ACC112 (cell line): ENCODE measurements around the gene GAB4.
A peak's percentile ranks its signal among the peaks of the same experiment; 100 is the strongest.
"Not testable (repeated sequence)": the region's sequence is repeated elsewhere in the genome, so short reads cannot be mapped to it uniquely, and the experiment has no call there.

Experiments
- H2AFZ ChIP-seq: fragments of 200-600 bp; sonication (generic); one replicate; pipeline ENCODE4 v1.6.0; 2017; ENCODE audit warnings: antibody characterized with exemption, low read length; ENCODE audit not compliant: unreplicated experiment
- H3K27ac ChIP-seq: fragments of 200-600 bp; sonication (generic); 2 replicates; pipeline ENCODE4 v1.5.1; 2014; ENCODE audit warnings: low read depth, mild to moderate bottlenecking, antibody characterized with exemption, low read length, moderate library complexity
- H3K27me3 ChIP-seq: fragments of 200-600 bp; sonication (generic); 2 replicates; pipeline ENCODE4 v1.6.1; 2014; ENCODE audit warnings: mild to moderate bottlenecking, antibody characterized with exemption, low read length, moderate library complexity, mixed read lengths; ENCODE audit not compliant: insufficient read depth
- H3K36me3 ChIP-seq: fragments of 200-600 bp; sonication (generic); 2 replicates; pipeline ENCODE4 v1.6.1; 2016; ENCODE audit warnings: mild to moderate bottlenecking, antibody characterized with exemption, low read length, moderate library complexity, mixed read lengths; ENCODE audit not compliant: insufficient read depth
- H3K4me1 ChIP-seq: fragments of 200-600 bp; sonication (generic); one replicate; pipeline ENCODE4 v1.6.1; 2016; ENCODE audit warnings: low read length, mixed read lengths; ENCODE audit not compliant: insufficient read depth, unreplicated experiment, control insufficient read depth
- H3K4me3 ChIP-seq: fragments of 200-600 bp; sonication (generic); 2 replicates; pipeline ENCODE4 v1.5.1; 2014; ENCODE audit warnings: mild to moderate bottlenecking, low read depth, low read length
- H3K79me2 ChIP-seq: fragments of 200-600 bp; sonication (generic); one replicate; pipeline ENCODE4 v1.6.0; 2016; ENCODE audit warnings: low read length; ENCODE audit not compliant: control insufficient read depth, unreplicated experiment, insufficient read depth

GAB4 gene

GRCh38 chr22:16933291-16934282 is 74.4 kb downstream of the GAB4 start:
- Histone ChIP-seq H3K27ac (no peak overlapping the region), H2AFZ (no peak overlapping the region), H3K27me3 (peaks cover 34% of the 10 kb centered on the region), H3K4me1 (peaks cover 6% of the 10 kb centered on the region), H3K4me3 (no peak overlapping the region), H3K79me2 (no peaks in the 10 kb centered on the region), H3K36me3 (no peaks in the 10 kb centered on the region)

DNA sequence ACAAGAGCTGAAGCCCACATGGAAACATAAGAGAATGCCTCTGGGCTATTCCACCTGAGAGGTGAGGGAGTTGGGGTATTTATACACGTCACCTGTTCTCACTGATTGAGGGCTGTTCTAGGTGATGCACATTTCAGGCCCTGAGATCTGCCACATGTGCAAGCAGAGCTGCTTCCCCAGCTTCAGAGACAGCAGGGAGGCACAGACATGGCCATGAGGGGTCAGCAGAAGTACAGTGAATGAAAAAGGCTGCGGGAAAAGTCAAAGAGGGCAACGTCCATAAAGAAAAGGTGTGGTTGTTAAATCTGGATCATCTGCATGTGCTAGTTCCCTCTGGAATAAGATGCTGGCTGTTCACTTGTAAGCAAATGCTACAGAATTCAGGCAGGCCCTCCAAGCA is 75.4 kb downstream of the GAB4 start:
- Histone ChIP-seq H3K36me3 (no peaks in the 10 kb centered on the region), H3K4me3 (no peak overlapping the region), H3K27ac (no peak overlapping the region), H3K79me2 (no peaks in the 10 kb centered on the region), H3K4me1 (peaks cover 6% of the 10 kb centered on the region), H2AFZ (no peak overlapping the region), H3K27me3 (peaks cover 42% of the 10 kb centered on the region)

GRCh38 chr22:16925407-16925966 is 82.5 kb downstream of the GAB4 start:
- H3K4me3 ChIP-seq, result no peak overlapping the region
- H3K79me2 ChIP-seq, result no peaks in the 10 kb centered on the region
- no peak overlapping the region for H3K27ac ChIP-seq

DNA sequence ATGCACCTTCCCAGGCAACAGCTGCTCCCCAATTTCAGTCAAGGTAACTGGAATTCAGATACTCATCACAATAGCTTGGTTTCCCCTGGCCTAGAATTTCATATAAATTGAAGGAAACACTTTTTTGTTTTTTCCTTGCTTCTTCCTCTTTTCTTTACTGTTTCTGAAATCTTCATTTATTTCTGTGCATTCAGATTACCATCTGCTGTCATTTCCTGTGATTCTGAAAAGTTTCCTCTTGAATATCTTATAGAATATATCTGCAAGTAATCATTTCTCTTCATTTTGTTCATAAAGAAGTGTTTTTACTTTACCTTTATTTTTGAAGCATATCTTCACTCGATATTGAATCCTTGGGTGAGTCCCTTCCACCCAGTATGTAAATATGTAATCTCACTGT is 85.3 kb downstream of the GAB4 start:
- Histone ChIP-seq H2AFZ (no peak overlapping the region), H3K4me3 (no peak overlapping the region), H3K27me3 (peaks cover 51% of the 10 kb centered on the region), H3K4me1 (no peaks in the 10 kb centered on the region), H3K79me2 (no peaks in the 10 kb centered on the region), H3K27ac (no peak overlapping the region), H3K36me3 (no peaks in the 10 kb centered on the region)

More at GRCh38 chr22:16925407-16925966, 82.5 kb downstream of the GAB4 start:
- Histone ChIP-seq H3K27me3 (peaks cover 76% of the 10 kb centered on the region), H2AFZ (no peak overlapping the region), H3K36me3 (no peaks in the 10 kb centered on the region), H3K4me1 (no peaks in the 10 kb centered on the region)

DNA sequence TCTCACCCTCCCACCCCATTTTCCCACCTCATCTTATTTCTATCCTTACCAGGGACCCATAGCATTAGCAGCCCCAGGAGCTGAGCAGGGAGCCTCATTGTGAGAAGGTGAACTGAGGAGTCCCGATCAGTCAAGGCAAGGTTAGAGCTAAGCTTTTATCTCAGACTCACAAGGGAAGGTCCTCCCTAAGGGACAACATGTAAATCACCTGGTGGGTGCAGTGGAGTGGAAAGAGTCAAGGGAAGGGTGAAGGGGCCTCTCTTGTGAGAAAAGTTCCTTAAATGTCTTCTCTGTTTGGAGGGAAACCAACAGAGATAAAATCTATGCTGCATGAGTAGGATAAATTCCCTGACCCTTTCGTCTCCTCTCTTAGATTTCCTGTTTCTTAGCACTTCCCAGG is 85.9 kb downstream of the GAB4 start:
- Histone ChIP-seq H3K36me3 (no peaks in the 10 kb centered on the region), H3K4me1 (peaks cover 3% of the 10 kb centered on the region), H3K27me3 (peaks cover 49% of the 10 kb centered on the region), H2AFZ (no peak overlapping the region), H3K79me2 (no peaks in the 10 kb centered on the region), H3K4me3 (no peak overlapping the region), H3K27ac (no peak overlapping the region)

GRCh38 chr22:16917144-16918003 is 90.6 kb downstream of the GAB4 start:
- Histone ChIP-seq H3K4me1 (peaks cover 13% of the 10 kb centered on the region), H3K27me3 (peaks cover 6% of the 10 kb centered on the region), H3K79me2 (no peaks in the 10 kb centered on the region), H3K4me3 (no peak overlapping the region), H3K27ac (no peak overlapping the region), H2AFZ (peak overlapping the region; percentile 3), H3K36me3 (no peaks in the 10 kb centered on the region)

DNA sequence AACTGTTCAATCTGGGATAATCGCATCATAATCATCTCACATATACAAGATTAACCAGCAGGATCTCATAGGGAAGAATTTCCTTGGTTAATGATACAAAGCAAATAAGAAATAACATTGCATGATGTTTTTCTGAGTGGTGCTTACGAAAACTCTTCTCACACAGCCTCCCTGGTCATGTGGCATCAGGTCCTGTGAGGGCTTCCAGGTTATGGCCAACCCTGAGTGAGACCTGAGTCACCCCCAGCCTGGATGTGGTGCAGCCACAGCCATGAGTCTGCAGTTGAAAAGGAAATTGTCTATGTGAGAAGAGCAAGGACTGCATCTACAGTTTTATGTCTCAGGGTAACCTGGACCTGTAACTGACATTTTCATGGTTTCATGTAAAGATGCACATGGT is 92.3 kb downstream of the GAB4 start:
- Histone ChIP-seq H2AFZ (no peak overlapping the region), H3K79me2 (no peaks in the 10 kb centered on the region), H3K27me3 (peaks cover under 1% of the 10 kb centered on the region), H3K4me3 (no peak overlapping the region), H3K36me3 (no peaks in the 10 kb centered on the region), H3K27ac (no peak overlapping the region), H3K4me1 (peaks cover 13% of the 10 kb centered on the region)

- H3K36me3 ChIP-seq, H3K79me2 ChIP-seq, H3K4me3 ChIP-seq, H3K27me3 ChIP-seq, H3K27ac ChIP-seq, H2AFZ ChIP-seq: not testable (repeated sequence)
- H3K4me1 ChIP-seq, result peaks cover 13% of the 10 kb centered on the region
Measured at GRCh38 chr22:16914911-16915310, 93.1 kb downstream of the GAB4 start.

DNA sequence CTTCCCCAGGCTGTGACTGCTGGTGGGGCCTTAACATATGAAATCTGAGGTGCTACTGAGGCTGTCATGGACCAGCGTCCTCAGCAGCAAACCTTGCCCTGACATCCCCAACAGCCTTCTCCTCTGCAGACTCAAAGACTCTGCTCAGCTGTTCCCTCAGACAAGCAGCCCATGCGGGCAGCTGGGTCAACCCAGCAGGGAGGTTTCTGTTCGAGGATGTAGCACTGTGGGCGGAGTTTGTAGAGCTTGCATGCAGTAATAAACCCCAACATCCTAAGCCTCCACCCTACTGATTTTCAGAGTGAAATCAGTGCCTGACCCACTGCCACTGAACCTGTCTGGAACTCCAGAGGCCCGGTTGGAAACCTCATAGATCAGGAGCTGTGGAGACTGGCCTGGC is 94.0 kb downstream of the GAB4 start:
- Histone ChIP-seq H3K27me3 (no peaks in the 10 kb centered on the region), H3K4me1 (peaks cover 13% of the 10 kb centered on the region), H3K36me3 (no peaks in the 10 kb centered on the region), H3K27ac (no peak overlapping the region), H3K79me2 (no peaks in the 10 kb centered on the region), H3K4me3 (no peak overlapping the region), H2AFZ (no peak overlapping the region)

DNA sequence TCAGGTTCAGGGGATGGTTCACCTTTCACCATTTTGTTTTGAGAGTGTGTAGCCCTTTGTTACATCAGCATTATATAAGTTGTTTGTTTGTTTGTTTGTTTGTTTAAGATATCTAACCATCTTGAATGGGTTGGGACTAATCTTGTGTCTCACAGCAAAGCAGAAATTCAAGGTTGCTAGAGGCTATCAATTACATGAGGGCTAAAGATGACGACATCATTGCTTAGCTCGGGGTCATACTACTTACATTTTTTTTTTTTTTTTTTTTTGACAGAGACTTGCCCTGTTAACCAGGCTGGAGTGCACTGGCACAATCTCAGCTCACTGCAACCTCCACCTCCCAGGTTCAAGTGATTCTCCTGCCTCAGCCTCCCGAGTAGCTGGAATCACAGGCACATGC is 95.7 kb downstream of the GAB4 start:
- no peak overlapping the region for H3K27ac ChIP-seq
- no peaks in the 10 kb centered on the region for H3K36me3 ChIP-seq
- H3K4me1 ChIP-seq, result peaks cover 12% of the 10 kb centered on the region
- H3K79me2 ChIP-seq, result no peaks in the 10 kb centered on the region
- H3K27me3 ChIP-seq, result no peaks in the 10 kb centered on the region
- H3K4me3 ChIP-seq, result no peak overlapping the region
- no peak overlapping the region for H2AFZ ChIP-seq
